GM21447 (cell line): ENCODE measurements around the gene ZBTB3.
"Not testable (repeated sequence)": the region's sequence is repeated elsewhere in the genome, so short reads cannot be mapped to it uniquely, and the experiment has no call there.

Experiments used
- ATAC-seq: cut with Tn5 transposase; IDR thresholded peaks from one replicate; pipeline ENCODE4 v1.9.1; 2021; ENCODE audit not compliant: unreplicated experiment

The ZBTB3 gene

GRCh38 chr11:62757846-62758788, 4.2 kb upstream of the ZBTB3 start:
- no peak for ATAC-seq

- ATAC-seq = no peak
Observed at GRCh38 chr11:62755086-62755615, 1.2 kb upstream of the ZBTB3 start.

- ATAC-seq = no peak
Observed at GRCh38 chr11:62752994-62753735, 795 bp downstream of the ZBTB3 start.

GRCh38 chr11:62752177-62752785, 1.7 kb downstream of the ZBTB3 start:
- ATAC-seq = no peak

- ATAC-seq = not testable (repeated sequence)
Observed at GRCh38 chr11:62749931-62750330, 4.0 kb downstream of the ZBTB3 start.

- ATAC-seq = no peak
Observed at GRCh38 chr11:62747475-62748160, 6.3 kb downstream of the ZBTB3 start.

- ATAC-seq = no peak
Observed at GRCh38 chr11:62737196-62737595, 16.8 kb downstream of the ZBTB3 start.

GRCh38 chr11:62732830-62733229, 21.1 kb downstream of the ZBTB3 start:
- ATAC-seq = no peak

- not testable (repeated sequence) for ATAC-seq
Observed at GRCh38 chr11:62730076-62730475, 23.9 kb downstream of the ZBTB3 start.

- peak; percentile 20 for ATAC-seq
Observed at GRCh38 chr11:62728171-62728988, 25.6 kb downstream of the ZBTB3 start, which contains the start of gene TTC9C. Gene TTC9C, plus strand, starts transcription at chr11:62728486. Its CDS starts 363 bp downstream, at chr11:62728849.

GRCh38 chr11:62727872-62728170, 26.1 kb downstream of the ZBTB3 start:
- peak; percentile 52 for ATAC-seq

GRCh38 chr11:62727165-62727871, 26.6 kb downstream of the ZBTB3 start, which contains the start of gene HNRNPUL2:
Gene HNRNPUL2, minus strand, starts transcription at chr11:62727457. Its CDS starts 301 bp downstream, at chr11:62727156.
- ATAC-seq = peak; percentile 59

- no peak for ATAC-seq
Observed at GRCh38 chr11:62726915-62727164, 27.1 kb downstream of the ZBTB3 start.

GRCh38 chr11:62726156-62726914, 27.6 kb downstream of the ZBTB3 start:
- no peak for ATAC-seq

GRCh38 chr11:62725646-62726045, 28.3 kb downstream of the ZBTB3 start:
- no peak for ATAC-seq

GRCh38 chr11:62724171-62724570, 29.8 kb downstream of the ZBTB3 start:
- ATAC-seq = no peak

GRCh38 chr11:62721994-62722393, 32.0 kb downstream of the ZBTB3 start:
- no peak for ATAC-seq

- ATAC-seq = no peak
Observed at GRCh38 chr11:62719302-62719978, 34.5 kb downstream of the ZBTB3 start.
